K562 (cell line): ENCODE data around the gene OXSM. TPM values are rescaled to one million over a fixed set of nuclear protein-coding genes. Genes with fewer than 3 reads are reported as not detected.

Source experiments
- ATAC-seq: fragments of 200-7000 bp; cut with Tn5 transposase; 3 replicates; pipeline ENCODE4 v1.9.1; 2020; ENCODE audit warnings: moderate library complexity
- BruUV-seq: library from RNA; stranded (reverse); fragments of 400-500 nt; replicated peaks from 2 replicates; lab custom pipeline; 2021; lab: Mats Ljungman, UMichigan
- CTCF ChIA-PET: fragments of 300-600 bp; formaldehyde crosslinking; extraction: SDS; loops from one replicate; lab custom pipeline; 2021; ENCODE audit warnings: low intra/inter-chr PET ratio; lab: Yijun Ruan, JAX
- POLR2A ChIA-PET: fragments of 300-600, 350-650 bp; sonication (Branson Sonifier 250); formaldehyde crosslinking; extraction: SDS; loops from one replicate; lab custom pipeline; 2021; ENCODE audit warnings: antibody characterized with exemption, inconsistent platforms; lab: Yijun Ruan, JAX
- DNase-seq, 4 experiments: peaks; one replicate each; pipeline versions ENCODE4 v3.0.0 to v3.0.0-alpha.2; 2011 to 2018; ENCODE audit warnings: low spot score in 3 of 4, mixed read lengths in 3 of 4; ENCODE audit errors: extremely low read depth in 1 of 4
- FAIRE-seq: peaks from 2 replicates; lab custom pipeline; 2011; peaks lifted over from hg19 to GRCh38; lab: Jason Lieb, UNC
- H2AFZ ChIP-seq: 2 replicates; pipeline ENCODE4 v1.6.0; 2011; ENCODE audit warnings: low read depth, low read length, control low read depth, inconsistent platforms
- H3K27ac ChIP-seq: fragments of 200-600 bp; 3 replicates; pipeline ENCODE4 v1.8.0; 2011; ENCODE audit warnings: low read depth, mild to moderate bottlenecking, control low read depth, inconsistent platforms, low read length, moderate library complexity, mixed read lengths; ENCODE audit errors: extremely low read depth
- H3K27me3 ChIP-seq, 2 experiments: fragments of 300-600 bp in 1 of 2; 2 replicates in 1 of 2; 3 replicates in 1 of 2; pipeline versions ENCODE4 v1.6.0 to v1.8.0; 2011; ENCODE audit warnings: inconsistent platforms in 2 of 2, low read length in 2 of 2, mild to moderate bottlenecking in 1 of 2, mixed read lengths in 1 of 2, moderate library complexity in 1 of 2; ENCODE audit not compliant: control insufficient read depth in 2 of 2, insufficient read depth in 2 of 2
- H3K36me3 ChIP-seq: fragments of 300-600 bp; 3 replicates; pipeline ENCODE4 v1.8.0; 2011; ENCODE audit warnings: mild to moderate bottlenecking, low read length, inconsistent platforms; ENCODE audit not compliant: control insufficient read depth, insufficient read depth
- H3K4me1 ChIP-seq, 2 experiments: fragments of 200-600 bp in 1 of 2; replicated peaks in 1 of 2; 2 replicates in 1 of 2; 3 replicates in 1 of 2; pipeline versions ENCODE4 v1.5.1 to v1.8.0; 2011; ENCODE audit warnings: inconsistent platforms in 2 of 2, low read length in 2 of 2, mild to moderate bottlenecking in 1 of 2, mixed read lengths in 1 of 2, moderate library complexity in 1 of 2; ENCODE audit not compliant: control insufficient read depth in 2 of 2, insufficient read depth in 2 of 2
- H3K4me2 ChIP-seq: 2 replicates; pipeline ENCODE4 v1.6.1; 2011; ENCODE audit warnings: low read length, control low read depth, inconsistent platforms, mixed read lengths; ENCODE audit not compliant: insufficient read depth
- H3K4me3 ChIP-seq: fragments of 200-600 bp; sonication (generic), shearing (Covaris generic); 2 replicates; pipeline ENCODE4 v1.5.1; 2016; ENCODE audit warnings: control low read depth, inconsistent platforms
- H3K79me2 ChIP-seq: fragments of 200-600 bp; 3 replicates; pipeline ENCODE4 v1.8.0; 2011; ENCODE audit warnings: low read length, inconsistent platforms; ENCODE audit not compliant: control insufficient read depth, insufficient read depth
- H3K9ac ChIP-seq, 2 experiments: 2 replicates each; pipeline versions ENCODE4 v1.6.0 to v1.6.1; 2011; ENCODE audit warnings: low read depth in 2 of 2, low read length in 2 of 2, control low read depth in 1 of 2, inconsistent platforms in 1 of 2, mild to moderate bottlenecking in 1 of 2, mixed read lengths in 1 of 2; ENCODE audit not compliant: insufficient read depth in 1 of 2
- H3K9me1 ChIP-seq: one replicate; pipeline ENCODE4 v1.6.0; 2011; ENCODE audit warnings: inconsistent platforms, mild to moderate bottlenecking, low read length, moderate library complexity; ENCODE audit not compliant: control insufficient read depth, insufficient read depth
- H3K9me3 ChIP-seq: replicated peaks from 2 replicates; pipeline ENCODE4 v1.5.1; 2011; ENCODE audit warnings: low read depth, low read length, inconsistent platforms; ENCODE audit not compliant: control insufficient read depth, insufficient read depth
- H4K20me1 ChIP-seq: replicated peaks from 2 replicates; pipeline ENCODE4 v1.6.1; 2011; ENCODE audit warnings: low read length, inconsistent platforms, mixed read lengths; ENCODE audit not compliant: control insufficient read depth, insufficient read depth
- CCAR2 ChIP-seq: fragments of 200-400 bp; formaldehyde crosslinking; IDR thresholded peaks from 2 replicates; pipeline ENCODE4 v1.6.1; 2017; ENCODE audit warnings: mild to moderate bottlenecking, low read depth, low read length
- HSF4 ChIP-seq: fragments of 250-450 bp; sonication (Bioruptor Pico); IDR thresholded peaks from 2 replicates; pipeline ENCODE4 v2.1.2; 2022; ENCODE audit warnings: mild to moderate bottlenecking, moderate library complexity, borderline replicate concordance
- JUNB ChIP-seq: fragments of 450-650 bp; formaldehyde crosslinking; conservative IDR thresholded peaks from 2 replicates; pipeline ENCODE4 v1.4.0; 2020; ENCODE audit warnings: mild to moderate bottlenecking
- KAT2B ChIP-seq: IDR thresholded peaks from one replicate; pipeline ENCODE4 v1.6.1; 2012; ENCODE audit warnings: low read depth, mild to moderate bottlenecking, control low read depth, inconsistent platforms, low read length, moderate library complexity
- MECOM ChIP-seq: fragments of 250-450 bp; sonication (Bioruptor Pico); IDR thresholded peaks from 2 replicates; pipeline ENCODE4 v1.8.0; 2022; ENCODE audit warnings: inconsistent platforms
- MTA2 ChIP-seq: fragments of 450-650 bp; IDR thresholded peaks from 2 replicates; pipeline ENCODE4 v1.6.1; 2016; ENCODE audit warnings: low read depth
- NFE2 ChIP-seq: IDR thresholded peaks from 2 replicates; pipeline ENCODE4 v1.6.1; 2014; ENCODE audit warnings: antibody characterized with exemption, low read depth
- RHOXF2B ChIP-seq: fragments of 250-450 bp; sonication (Bioruptor Pico); conservative IDR thresholded peaks from 2 replicates; pipeline ENCODE4 v1.5.1; 2021
- ZNF12 ChIP-seq: sonication (generic); formaldehyde crosslinking; IDR thresholded peaks from 2 replicates; pipeline ENCODE4 v1.4.0; 2020; ENCODE audit warnings: mild to moderate bottlenecking, missing genetic modification reagents
- ZNF444 ChIP-seq: fragments of 250-450 bp; sonication (Bioruptor Pico); IDR thresholded peaks from 2 replicates; pipeline ENCODE4 v1.4.0; 2020; ENCODE audit warnings: mild to moderate bottlenecking, moderate library complexity
- WGBS: fragments of 100-300 bp; shearing (Covaris generic); methylation state at CpG from one replicate; pipeline ENCODE4 v1.1.6; 2016; ENCODE audit warnings: low coverage, mixed read lengths; ENCODE audit not compliant: insufficient coverage; ENCODE audit errors: missing lambda C conversion rate; 5-methylcytosine and 5-hydroxymethylcytosine counted together
- in situ Hi-C: fragments of 300-500 bp; cut with MboI; formaldehyde crosslinking; loops from 4 replicates; pipeline ENCODE4 v1.15.0; 2018; ENCODE audit warnings: inconsistent platforms, mixed read lengths
- intact Hi-C: fragments of 100-400 bp; cut with micrococcal nuclease; formaldehyde crosslinking; loops from 2 replicates; pipeline ENCODE4 v1.14.2; 2022
- polyA plus RNA-seq, 8 experiments: library from polyadenylated mRNA; depleted of rRNA in 4 of 8; stranded (reverse) in 5 of 8; unstranded in 3 of 8; fragments of >200 nt; fragmentation: Nextera tagmentation in 2 of 8; fragmentation: Illumina TruSeq in 1 of 8; extraction: Ambion mirVana in 2 of 8; extraction: Trizol in 1 of 8; gene quantifications; 2 replicates each; pipeline versions ENCODE4 v1.2.1 to v1.2.3, GENCODE V29; 2011 to 2014; ENCODE audit warnings: inconsistent platforms in 1 of 8, missing spikeins in 1 of 8
- total RNA-seq, 7 experiments: library from RNA; depleted of rRNA in 6 of 7; stranded (reverse); fragments of >200 nt in 6 of 7; fragmentation: Illumina TruSeq in 2 of 7; extraction: Trizol in 2 of 7; gene quantifications; 2 replicates each; pipeline versions ENCODE4 v1.2.1 to v1.2.3, GENCODE V29; 2011 to 2021; ENCODE audit warnings: low replicate concordance in 1 of 7

OXSM gene
- total and polyA plus RNA-seq, 9 of the 15 experiments (the other 6 are each of a cell fraction or from before 2014, with no cell fraction given) = 24.0 to 107 (median 34.0) TPM

DNA sequence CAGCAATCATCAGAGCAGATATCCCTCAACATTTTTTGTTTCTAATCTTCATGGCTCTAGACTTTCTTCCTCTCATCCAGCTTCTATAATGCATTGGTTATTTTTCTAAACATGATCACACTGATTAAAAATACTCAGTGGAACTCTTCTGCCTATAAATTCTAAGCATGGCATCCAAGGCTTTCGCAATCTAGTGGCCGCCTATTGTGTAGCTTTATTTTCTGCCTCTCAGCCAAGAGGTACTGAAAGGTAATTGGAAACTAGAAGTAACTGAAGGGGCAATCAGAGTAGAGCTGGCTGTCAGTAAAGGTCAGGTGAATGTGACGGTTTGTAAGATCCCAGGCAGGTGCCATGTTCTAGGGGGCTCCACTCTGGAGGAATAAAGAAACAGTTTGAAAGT lies 33.4 kb downstream of the OXSM start:
- CTCF ChIA-PET = no interaction called here
- in situ Hi-C loops (no loop called here), intact Hi-C loops (no loop called here)
- Histone ChIP-seq H3K9me3 (no peaks in the 10 kb centered on the region), H3K9me1 (no peaks in the 10 kb centered on the region), H3K27ac (no peak overlapping the region), H3K4me3 (no peak overlapping the region), H3K36me3 (no peaks in the 10 kb centered on the region), H3K4me1 (no peaks in the 10 kb centered on the region), H3K9ac (no peak overlapping the region), H3K79me2 (no peaks in the 10 kb centered on the region), H3K27me3 (no peaks in the 10 kb centered on the region), H3K4me2 (no peak overlapping the region), H2AFZ (no peak overlapping the region), H4K20me1 (no peaks in the 10 kb centered on the region)
- ATAC-seq = no peak
- no TSS peak for BruUV-seq
- DNase-seq = no peak
- POLR2A ChIA-PET = interaction anchor here (1.4 kb wide), 1 partner anchor 8 kb away, joined by 3 read pairs; no protein-coding TSS in a partner anchor
- WGBS = 1% methylated on average over 3 of the region's 3 CpGs
- FAIRE-seq = no peak
- TF ChIP-seq JUNB (CRISPR knock-in tag) (no peak), RHOXF2B (CRISPR knock-in tag) (no peak), KAT2B (no peak), CCAR2 (no peak), HSF4 (no peak), MECOM (CRISPR knock-in tag) (no peak), MTA2 (no peak), ZNF12 (no peak), NFE2 (no peak), ZNF444 (CRISPR knock-in tag) (no peak)
